Right lobe of liver (tissue), 4 donors: Measurements from ENCODE around the gene PRAC2.

Source experiments
- POLR2A ChIP-seq: fragments of 450-650 bp; IDR thresholded peaks from one replicate; pipeline ENCODE4 v1.6.1; 2017; ENCODE audit warnings: antibody characterized with exemption, mild to moderate bottlenecking
- TF ChIP-seq, protein P1 (sequence below), 4 donors: fragments of 200-600 bp in 3 of 4; fragments of 450-650 bp in 1 of 4; IDR thresholded peaks; one replicate each; pipeline versions ENCODE4 v1.5.1 to v1.8.0; 2016 to 2022; ENCODE audit warnings: antibody characterized with exemption in 4 of 4, mild to moderate bottlenecking in 2 of 4
- donor health status: DM: no; HTN: no; CAD: no.
- donor health status: DM: no; HTN: no; CAD: no.
- donor health status: DM: no; HTN: yes; CAD: no.

DNA sequence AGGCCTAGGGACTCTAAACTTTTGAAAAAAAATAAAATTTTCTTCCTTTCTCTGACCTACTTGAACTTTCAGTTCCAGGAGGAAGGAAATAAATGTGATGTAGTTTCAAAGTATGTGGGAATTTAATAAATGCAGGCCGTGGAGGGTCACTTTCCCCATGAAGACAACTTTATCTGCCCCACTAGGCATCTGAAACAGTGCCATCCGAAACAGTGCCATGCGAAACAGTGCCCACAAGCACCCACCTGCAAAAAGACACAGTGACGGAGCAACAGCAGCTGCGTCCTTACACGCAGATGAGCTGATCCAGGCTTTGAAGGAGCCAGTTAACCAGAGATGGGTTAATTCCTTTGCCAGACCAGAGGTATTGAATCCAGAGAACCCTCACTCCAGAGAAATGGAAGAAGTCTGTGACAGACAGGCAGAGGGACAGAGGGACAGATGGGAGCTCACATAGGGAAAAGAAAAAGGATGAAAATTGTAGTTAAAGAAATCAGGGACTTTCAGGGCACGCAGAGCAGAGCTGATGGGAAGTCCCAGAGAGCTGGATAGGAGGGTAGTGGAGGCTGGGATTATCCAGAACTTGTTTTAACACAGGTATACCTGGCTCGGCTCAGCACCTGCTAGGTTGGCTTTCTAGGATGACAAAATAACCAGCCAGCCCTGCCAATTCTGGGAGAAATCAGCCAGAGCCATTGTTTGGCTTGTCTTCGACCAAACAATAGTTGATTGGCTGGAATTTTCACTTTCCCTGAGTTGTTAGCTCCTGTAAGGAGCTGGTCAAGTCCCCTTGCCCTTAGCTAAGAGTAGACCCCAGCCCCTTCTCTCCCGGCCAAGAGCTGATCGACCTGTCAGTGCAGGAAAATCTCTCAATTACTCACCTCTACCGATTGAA is 22.6 kb downstream of the PRAC2 start:
- TF ChIP-seq, protein P1, sequence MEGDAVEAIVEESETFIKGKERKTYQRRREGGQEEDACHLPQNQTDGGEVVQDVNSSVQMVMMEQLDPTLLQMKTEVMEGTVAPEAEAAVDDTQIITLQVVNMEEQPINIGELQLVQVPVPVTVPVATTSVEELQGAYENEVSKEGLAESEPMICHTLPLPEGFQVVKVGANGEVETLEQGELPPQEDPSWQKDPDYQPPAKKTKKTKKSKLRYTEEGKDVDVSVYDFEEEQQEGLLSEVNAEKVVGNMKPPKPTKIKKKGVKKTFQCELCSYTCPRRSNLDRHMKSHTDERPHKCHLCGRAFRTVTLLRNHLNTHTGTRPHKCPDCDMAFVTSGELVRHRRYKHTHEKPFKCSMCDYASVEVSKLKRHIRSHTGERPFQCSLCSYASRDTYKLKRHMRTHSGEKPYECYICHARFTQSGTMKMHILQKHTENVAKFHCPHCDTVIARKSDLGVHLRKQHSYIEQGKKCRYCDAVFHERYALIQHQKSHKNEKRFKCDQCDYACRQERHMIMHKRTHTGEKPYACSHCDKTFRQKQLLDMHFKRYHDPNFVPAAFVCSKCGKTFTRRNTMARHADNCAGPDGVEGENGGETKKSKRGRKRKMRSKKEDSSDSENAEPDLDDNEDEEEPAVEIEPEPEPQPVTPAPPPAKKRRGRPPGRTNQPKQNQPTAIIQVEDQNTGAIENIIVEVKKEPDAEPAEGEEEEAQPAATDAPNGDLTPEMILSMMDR (IDR thresholded peaks at IDR 0.05), result no peak
- TF ChIP-seq POLR2A, result no peak
